GM12874 (cell line): ENCODE results near the gene RFX8.

Experiments
- CTCF ChIP-seq: IDR thresholded peaks from 2 replicates; pipeline ENCODE4 v1.5.1; 2011; ENCODE audit warnings: low read depth, mild to moderate bottlenecking, control low read depth, low read length, moderate library complexity; ENCODE audit not compliant: insufficient read depth

Gene RFX8

DNA sequence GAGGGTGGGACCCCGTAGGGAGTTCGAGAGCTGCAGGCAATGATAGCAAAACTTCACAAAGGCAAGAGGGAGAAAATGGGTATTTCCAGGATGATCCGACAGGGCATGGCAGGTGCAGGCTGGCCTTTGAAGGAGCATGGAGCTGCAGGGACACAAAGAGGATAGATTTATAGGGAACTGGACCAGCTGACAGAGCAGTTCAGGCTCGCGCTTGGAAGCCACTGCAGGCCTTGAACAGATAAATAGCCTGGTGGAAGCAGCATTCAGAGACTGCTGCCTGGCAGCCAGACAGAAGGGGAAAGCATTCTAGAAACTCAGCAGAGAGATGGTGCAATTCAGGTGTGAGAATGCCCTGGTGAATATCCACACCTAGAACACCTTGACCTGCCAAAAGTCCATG is 58.3 kb downstream of the RFX8 start:
- no peak for TF ChIP-seq CTCF

DNA sequence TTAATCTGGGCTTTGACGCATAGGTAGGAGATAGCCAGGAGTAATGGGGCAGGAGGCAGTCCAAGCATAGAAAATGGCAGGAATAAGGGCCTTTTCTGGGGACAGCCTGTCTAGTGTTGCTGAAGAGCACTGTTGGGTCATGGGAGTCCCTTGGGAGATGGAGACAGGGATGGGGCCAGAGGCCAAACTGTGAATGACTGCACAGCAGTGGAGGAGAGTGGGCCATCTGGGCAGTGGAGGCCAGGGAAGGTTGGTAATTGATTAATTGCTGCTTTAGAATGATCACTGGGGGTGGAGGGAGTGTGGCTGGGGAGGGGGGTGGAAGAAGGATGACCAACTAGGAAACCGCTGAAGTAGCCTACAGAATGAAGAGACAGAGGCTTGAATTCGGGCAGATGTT is 59.0 kb downstream of the RFX8 start:
- TF ChIP-seq CTCF: no peak

GRCh38 chr2:101415220-101415619 is 59.7 kb downstream of the RFX8 start:
- no peak for TF ChIP-seq CTCF

- no peak for TF ChIP-seq CTCF
Measured at GRCh38 chr2:101412092-101412694, 62.7 kb downstream of the RFX8 start.

DNA sequence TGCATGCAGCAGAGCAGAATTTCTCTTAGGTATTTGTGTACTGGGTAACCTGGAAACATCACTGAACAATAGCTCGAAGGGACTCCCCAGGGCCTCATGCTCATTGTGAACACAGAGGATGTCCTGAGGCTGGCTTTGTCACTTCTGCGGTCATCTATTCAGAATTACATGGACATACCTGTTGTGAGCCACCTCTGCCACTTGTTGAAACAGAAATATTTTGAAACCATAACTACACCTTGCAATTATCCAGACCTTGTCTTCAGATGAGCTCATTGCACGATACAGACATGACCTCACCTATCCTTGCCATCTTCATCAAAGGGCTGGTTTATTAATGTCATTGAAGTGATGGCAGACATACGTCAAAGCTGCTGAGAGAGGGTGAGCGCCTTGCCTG is 64.2 kb downstream of the RFX8 start:
- no peak for TF ChIP-seq CTCF

- no peak for TF ChIP-seq CTCF
Measured at GRCh38 chr2:101410114-101410513, 64.8 kb downstream of the RFX8 start.

- TF ChIP-seq CTCF: no peak
Measured at GRCh38 chr2:101409699-101410098, 65.2 kb downstream of the RFX8 start.
